ENCODE measurements around the gene MSLN. TPM values are rescaled to one million over a fixed set of nuclear protein-coding genes. Genes with fewer than 3 reads are reported as not detected.

MSLN gene
- total and polyA plus RNA-seq, 9 of the 15 experiments (the other 6 are each of a cell fraction or from before 2014, with no cell fraction given), result not detected

DNA sequence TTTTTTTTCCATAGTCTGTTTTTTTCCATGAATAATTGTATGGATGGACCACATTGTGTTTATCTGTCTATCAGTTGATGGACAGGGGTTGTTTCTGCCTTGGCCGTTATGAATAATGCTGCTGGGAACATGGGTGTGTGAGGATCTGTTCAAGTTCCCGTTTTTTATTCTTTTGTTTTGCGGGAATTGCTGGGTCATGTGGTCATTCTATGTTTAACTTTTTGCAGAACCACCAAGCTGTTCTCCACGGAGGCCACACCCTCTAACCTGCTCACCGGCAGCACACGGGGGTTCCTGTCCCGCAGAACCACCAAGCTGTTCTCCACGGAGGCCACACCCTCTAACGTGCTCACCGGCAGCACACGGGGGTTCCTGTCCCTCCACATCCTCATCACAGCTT is 5.9 kb upstream of the MSLN start (continued):
- no peak for TF ChIP-seq MECOM (CRISPR knock-in tag; IDR thresholded peaks at IDR 0.05)
- TF ChIP-seq, protein P1, sequence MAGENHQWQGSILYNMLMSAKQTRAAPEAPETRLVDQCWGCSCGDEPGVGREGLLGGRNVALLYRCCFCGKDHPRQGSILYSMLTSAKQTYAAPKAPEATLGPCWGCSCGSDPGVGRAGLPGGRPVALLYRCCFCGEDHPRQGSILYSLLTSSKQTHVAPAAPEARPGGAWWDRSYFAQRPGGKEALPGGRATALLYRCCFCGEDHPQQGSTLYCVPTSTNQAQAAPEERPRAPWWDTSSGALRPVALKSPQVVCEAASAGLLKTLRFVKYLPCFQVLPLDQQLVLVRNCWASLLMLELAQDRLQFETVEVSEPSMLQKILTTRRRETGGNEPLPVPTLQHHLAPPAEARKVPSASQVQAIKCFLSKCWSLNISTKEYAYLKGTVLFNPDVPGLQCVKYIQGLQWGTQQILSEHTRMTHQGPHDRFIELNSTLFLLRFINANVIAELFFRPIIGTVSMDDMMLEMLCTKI (IDR thresholded peaks at IDR 0.05; ENCODE audit: partially characterized antibody), result no peak
- TF ChIP-seq ZNF77 (CRISPR knock-in tag; IDR thresholded peaks at IDR 0.05), result no peak
- no peak for TF ChIP-seq DIDO1 (tag; IDR thresholded peaks at IDR 0.05; ENCODE audit: low read depth)
- TF ChIP-seq ZNF431 (CRISPR knock-in tag; IDR thresholded peaks at IDR 0.05), result no peak
- TF ChIP-seq, protein P2, sequence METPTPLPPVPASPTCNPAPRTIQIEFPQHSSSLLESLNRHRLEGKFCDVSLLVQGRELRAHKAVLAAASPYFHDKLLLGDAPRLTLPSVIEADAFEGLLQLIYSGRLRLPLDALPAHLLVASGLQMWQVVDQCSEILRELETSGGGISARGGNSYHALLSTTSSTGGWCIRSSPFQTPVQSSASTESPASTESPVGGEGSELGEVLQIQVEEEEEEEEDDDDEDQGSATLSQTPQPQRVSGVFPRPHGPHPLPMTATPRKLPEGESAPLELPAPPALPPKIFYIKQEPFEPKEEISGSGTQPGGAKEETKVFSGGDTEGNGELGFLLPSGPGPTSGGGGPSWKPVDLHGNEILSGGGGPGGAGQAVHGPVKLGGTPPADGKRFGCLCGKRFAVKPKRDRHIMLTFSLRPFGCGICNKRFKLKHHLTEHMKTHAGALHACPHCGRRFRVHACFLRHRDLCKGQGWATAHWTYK (CRISPR knock-in tag; IDR thresholded peaks at IDR 0.05), result no peak
- TF ChIP-seq L3MBTL2 (IDR thresholded peaks at IDR 0.05), result peak; percentile 42; the same call in 1 of the 2 replicates
- TF ChIP-seq TCFL5 (CRISPR knock-in tag; conservative IDR thresholded peaks at IDR 0.05), result no peak
- no peak for TF ChIP-seq PPARD (CRISPR knock-in tag; IDR thresholded peaks at IDR 0.05)
- TF ChIP-seq, protein P3, sequence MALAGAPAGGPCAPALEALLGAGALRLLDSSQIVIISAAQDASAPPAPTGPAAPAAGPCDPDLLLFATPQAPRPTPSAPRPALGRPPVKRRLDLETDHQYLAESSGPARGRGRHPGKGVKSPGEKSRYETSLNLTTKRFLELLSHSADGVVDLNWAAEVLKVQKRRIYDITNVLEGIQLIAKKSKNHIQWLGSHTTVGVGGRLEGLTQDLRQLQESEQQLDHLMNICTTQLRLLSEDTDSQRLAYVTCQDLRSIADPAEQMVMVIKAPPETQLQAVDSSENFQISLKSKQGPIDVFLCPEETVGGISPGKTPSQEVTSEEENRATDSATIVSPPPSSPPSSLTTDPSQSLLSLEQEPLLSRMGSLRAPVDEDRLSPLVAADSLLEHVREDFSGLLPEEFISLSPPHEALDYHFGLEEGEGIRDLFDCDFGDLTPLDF (CRISPR knock-in tag; IDR thresholded peaks at IDR 0.05), result no peak
- no peak for TF ChIP-seq ZNF561 (CRISPR knock-in tag; conservative IDR thresholded peaks at IDR 0.05)
- no peak for TF ChIP-seq TSC22D4 (tag; IDR thresholded peaks at IDR 0.05)
- no peak for TF ChIP-seq TCF3 (CRISPR knock-in tag; IDR thresholded peaks at IDR 0.05)
- TF ChIP-seq FUS (optimal IDR thresholded peaks at IDR 0.05; ENCODE audit: low read depth, low read length), result no peak
- TF ChIP-seq, protein P4, sequence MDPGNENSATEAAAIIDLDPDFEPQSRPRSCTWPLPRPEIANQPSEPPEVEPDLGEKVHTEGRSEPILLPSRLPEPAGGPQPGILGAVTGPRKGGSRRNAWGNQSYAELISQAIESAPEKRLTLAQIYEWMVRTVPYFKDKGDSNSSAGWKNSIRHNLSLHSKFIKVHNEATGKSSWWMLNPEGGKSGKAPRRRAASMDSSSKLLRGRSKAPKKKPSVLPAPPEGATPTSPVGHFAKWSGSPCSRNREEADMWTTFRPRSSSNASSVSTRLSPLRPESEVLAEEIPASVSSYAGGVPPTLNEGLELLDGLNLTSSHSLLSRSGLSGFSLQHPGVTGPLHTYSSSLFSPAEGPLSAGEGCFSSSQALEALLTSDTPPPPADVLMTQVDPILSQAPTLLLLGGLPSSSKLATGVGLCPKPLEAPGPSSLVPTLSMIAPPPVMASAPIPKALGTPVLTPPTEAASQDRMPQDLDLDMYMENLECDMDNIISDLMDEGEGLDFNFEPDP (CRISPR knock-in tag; IDR thresholded peaks at IDR 0.05), result no peak
- TF ChIP-seq, protein P5, sequence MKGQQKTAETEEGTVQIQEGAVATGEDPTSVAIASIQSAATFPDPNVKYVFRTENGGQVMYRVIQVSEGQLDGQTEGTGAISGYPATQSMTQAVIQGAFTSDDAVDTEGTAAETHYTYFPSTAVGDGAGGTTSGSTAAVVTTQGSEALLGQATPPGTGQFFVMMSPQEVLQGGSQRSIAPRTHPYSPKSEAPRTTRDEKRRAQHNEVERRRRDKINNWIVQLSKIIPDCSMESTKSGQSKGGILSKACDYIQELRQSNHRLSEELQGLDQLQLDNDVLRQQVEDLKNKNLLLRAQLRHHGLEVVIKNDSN (CRISPR knock-in tag; IDR thresholded peaks at IDR 0.05), result peak; percentile 49; the same call in 1 of the 2 replicates
- no peak for TF ChIP-seq CBX1 (IDR thresholded peaks at IDR 0.05; ENCODE audit: low read depth)
- TF ChIP-seq DACH1 (IDR thresholded peaks at IDR 0.05; ENCODE audit: partially characterized antibody), result no peak
- no peak for TF ChIP-seq CBX3 (IDR thresholded peaks at IDR 0.05; ENCODE audit: borderline replicate concordance in 1 of 2, low read length in 2 of 2)
- TF ChIP-seq, protein P6, sequence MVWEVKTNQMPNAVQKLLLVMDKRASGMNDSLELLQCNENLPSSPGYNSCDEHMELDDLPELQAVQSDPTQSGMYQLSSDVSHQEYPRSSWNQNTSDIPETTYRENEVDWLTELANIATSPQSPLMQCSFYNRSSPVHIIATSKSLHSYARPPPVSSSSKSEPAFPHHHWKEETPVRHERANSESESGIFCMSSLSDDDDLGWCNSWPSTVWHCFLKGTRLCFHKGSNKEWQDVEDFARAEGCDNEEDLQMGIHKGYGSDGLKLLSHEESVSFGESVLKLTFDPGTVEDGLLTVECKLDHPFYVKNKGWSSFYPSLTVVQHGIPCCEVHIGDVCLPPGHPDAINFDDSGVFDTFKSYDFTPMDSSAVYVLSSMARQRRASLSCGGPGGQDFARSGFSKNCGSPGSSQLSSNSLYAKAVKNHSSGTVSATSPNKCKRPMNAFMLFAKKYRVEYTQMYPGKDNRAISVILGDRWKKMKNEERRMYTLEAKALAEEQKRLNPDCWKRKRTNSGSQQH (CRISPR knock-in tag; IDR thresholded peaks at IDR 0.05), result no peak
- no peak for TF ChIP-seq HNRNPUL1 (IDR thresholded peaks at IDR 0.05; ENCODE audit: low read length)
- no peak for TF ChIP-seq MCM3 (IDR thresholded peaks at IDR 0.05)
- TF ChIP-seq PTRF (tag; IDR thresholded peaks at IDR 0.05), result no peak
- TF ChIP-seq HNRNPLL (IDR thresholded peaks at IDR 0.05; ENCODE audit: low read depth, low read length, poor library complexity, severe bottlenecking), result no peak
